ENCODE measurements around the gene NAPG. TPM values are rescaled to one million over a fixed set of nuclear protein-coding genes. Genes with fewer than 3 reads are reported as not detected.

Gene NAPG
- total and polyA plus RNA-seq, 2 donors (not counting 3 experiments of a cell fraction or from before 2014, with no cell fraction given) = 10.8 to 34.1 TPM

- CTCF ChIA-PET = interaction anchor here (0.6 to 1.1 kb wide), 3 partner anchors 10 to 344 kb away, joined by 4 read pairs; no protein-coding TSS in a partner anchor
- TF ChIP-seq GATA2 (IDR thresholded peaks at IDR 0.05; ENCODE audit: insufficient read depth, insufficient read length, low read depth, low read length) = no peak
- no peak for TF ChIP-seq JUN (IDR thresholded peaks at IDR 0.05; ENCODE audit: borderline replicate concordance, insufficient read depth, insufficient read length, low read depth)
- no peak for TF ChIP-seq EZH2 (IDR thresholded peaks at IDR 0.05; ENCODE audit: borderline replicate concordance, low read depth, low read length, severe bottlenecking)
- no TSS peak for BruUV-seq (replicated peaks)
Observed at GRCh38 chr18:10482363-10482984, 43.4 kb upstream of the NAPG start.

DNA sequence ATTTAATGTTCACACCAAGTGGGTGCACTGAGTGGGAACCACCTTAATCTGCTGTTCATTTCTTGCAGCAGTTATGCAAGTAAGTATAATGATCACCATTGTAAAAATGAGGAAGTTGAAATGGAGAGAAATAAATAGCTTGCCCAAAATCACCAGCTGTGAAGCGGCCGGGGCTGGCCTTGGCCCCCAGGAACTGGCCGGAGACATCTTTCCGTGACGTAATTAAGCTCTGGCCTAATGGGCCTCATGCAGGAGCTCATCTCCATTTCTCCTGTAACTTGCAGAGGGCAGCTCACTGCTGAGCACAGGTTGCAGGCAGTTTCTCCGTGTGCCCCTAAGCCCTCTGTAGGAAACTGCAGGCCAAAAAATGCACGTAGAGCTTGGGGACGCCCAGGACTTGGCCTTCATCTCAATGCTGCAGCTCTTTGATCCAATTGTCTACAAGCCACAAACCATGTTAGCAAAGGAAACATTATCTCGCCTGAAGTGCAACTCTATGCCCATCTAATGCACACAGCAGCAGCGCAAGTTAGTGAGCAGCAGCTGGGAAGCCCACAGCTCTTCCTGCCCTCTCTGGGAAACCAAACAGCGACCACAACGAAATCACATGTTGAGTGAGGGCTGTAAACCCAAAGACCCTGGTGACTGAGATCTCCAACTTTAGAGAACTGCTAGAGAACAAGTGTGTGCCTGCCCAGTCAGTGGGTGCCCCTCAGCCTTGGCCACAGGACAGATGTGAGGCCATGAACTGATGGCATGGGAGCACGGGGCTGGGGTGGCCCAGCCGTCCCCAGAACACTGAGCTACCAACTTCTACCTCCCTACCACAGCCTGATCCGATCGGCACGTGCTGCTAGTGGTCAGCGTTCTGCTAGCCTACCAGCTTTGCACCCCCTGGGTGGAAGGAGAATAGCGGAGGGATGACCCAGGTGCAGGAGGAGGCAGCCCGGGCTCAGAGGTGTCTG lies 42.6 kb upstream of the NAPG start:
- dilution Hi-C loops (cut with MboI; ENCODE audit: extremely low pct_ligation_motif_present, low sequenced_read_pairs) = no loop called here
- H3K27ac ChIP-seq (ENCODE audit: insufficient read depth, low read depth, low read length) = no peak overlapping the region
- H3K79me2 ChIP-seq (ENCODE audit: control insufficient read depth, insufficient read depth, low read length) = no peaks in the 10 kb centered on the region
- no peak overlapping the region for H3K4me3 ChIP-seq (replicated peaks in 1 of 3; ENCODE audit: insufficient read depth in 1 of 3, low read depth in 1 of 3, low read length in 3 of 3)
- ChIA-PET CTCF (interaction anchor here (1.0 to 1.3 kb wide), 3 partner anchors 9 to 36 kb away, joined by 3 to 4 read pairs (median 4); no protein-coding TSS in a partner anchor), POLR2A (no interaction called here)
- FAIRE-seq = no peak
- H3K36me3 ChIP-seq (ENCODE audit: control insufficient read depth in 2 of 2, extremely low read depth in 1 of 2, insufficient read depth in 2 of 2, low read length in 2 of 2) = no peaks in the 10 kb centered on the region
- BruUV-seq (replicated peaks) = no TSS peak
- H3K9me3 ChIP-seq (replicated peaks; ENCODE audit: control insufficient read depth, insufficient read depth, low read length) = no peaks in the 10 kb centered on the region
- no peaks in the 10 kb centered on the region for H4K20me1 ChIP-seq (replicated peaks; ENCODE audit: control insufficient read depth, extremely low read depth, insufficient read depth, low read length)
- no peak for DNase-seq (ENCODE audit: low read depth, low spot score)
- no peaks in the 10 kb centered on the region for H3K9me1 ChIP-seq (replicated peaks; ENCODE audit: control insufficient read depth, extremely low read depth, insufficient read depth, low read length)
- H3K4me1 ChIP-seq (ENCODE audit: control insufficient read depth, extremely low read depth, insufficient read depth, low read length) = no peaks in the 10 kb centered on the region
- H2AFZ ChIP-seq (ENCODE audit: low read depth, low read length) = no peak overlapping the region
- peaks cover 2% of the 10 kb centered on the region in 2 experiments for H3K27me3 ChIP-seq (ENCODE audit: control insufficient read depth in 2 of 2, insufficient read depth in 2 of 2, low read length in 2 of 2)
- no peak overlapping the region for H3K9ac ChIP-seq (replicated peaks; ENCODE audit: extremely low read depth, insufficient read depth, low read length)
- no peak overlapping the region for H3K4me2 ChIP-seq (ENCODE audit: insufficient read depth, low read length)
- intact Hi-C loops (cut with micrococcal nuclease) = no loop called here
- TF ChIP-seq CTCF (IDR thresholded peaks at IDR 0.05; ENCODE audit: extremely low read depth in 1 of 2, insufficient read depth in 1 of 2, low read depth in 1 of 2, low read length in 2 of 2) (no peak), FOS (IDR thresholded peaks at IDR 0.05; ENCODE audit: borderline replicate concordance, insufficient read depth, low read length) (no peak), POLR2AphosphoS5 (IDR thresholded peaks at IDR 0.05; ENCODE audit: insufficient read depth, low read depth, low read length) (no peak), POLR2A (IDR thresholded peaks at IDR 0.05; ENCODE audit: low read depth, low read length) (no peak), MYC (IDR thresholded peaks at IDR 0.05; ENCODE audit: low read depth, low read length) (no peak), EZH2 (IDR thresholded peaks at IDR 0.05; ENCODE audit: borderline replicate concordance, low read depth, low read length, severe bottlenecking) (no peak), GATA2 (IDR thresholded peaks at IDR 0.05; ENCODE audit: insufficient read depth, insufficient read length, low read depth, low read length) (no peak), JUN (IDR thresholded peaks at IDR 0.05; ENCODE audit: borderline replicate concordance, insufficient read depth, insufficient read length, low read depth) (no peak)
- TF ChIP-seq, protein P1, sequence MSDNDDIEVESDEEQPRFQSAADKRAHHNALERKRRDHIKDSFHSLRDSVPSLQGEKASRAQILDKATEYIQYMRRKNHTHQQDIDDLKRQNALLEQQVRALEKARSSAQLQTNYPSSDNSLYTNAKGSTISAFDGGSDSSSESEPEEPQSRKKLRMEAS (IDR thresholded peaks at IDR 0.05; ENCODE audit: insufficient read depth, insufficient read length) = no peak

More at GRCh38 chr18:10482363-10482984, 43.4 kb upstream of the NAPG start:
- Histone ChIP-seq H3K4me1 (ENCODE audit: control insufficient read depth, extremely low read depth, insufficient read depth, low read length) (no peaks in the 10 kb centered on the region), H3K36me3 (ENCODE audit: control insufficient read depth in 2 of 2, extremely low read depth in 1 of 2, insufficient read depth in 2 of 2, low read length in 2 of 2) (no peaks in the 10 kb centered on the region), H3K4me3 (replicated peaks in 1 of 3; ENCODE audit: insufficient read depth in 1 of 3, low read depth in 1 of 3, low read length in 3 of 3) (no peak overlapping the region), H3K9ac (replicated peaks; ENCODE audit: extremely low read depth, insufficient read depth, low read length) (no peak overlapping the region), H2AFZ (ENCODE audit: low read depth, low read length) (no peak overlapping the region), H4K20me1 (replicated peaks; ENCODE audit: control insufficient read depth, extremely low read depth, insufficient read depth, low read length) (no peaks in the 10 kb centered on the region), H3K9me3 (replicated peaks; ENCODE audit: control insufficient read depth, insufficient read depth, low read length) (no peaks in the 10 kb centered on the region), H3K79me2 (ENCODE audit: control insufficient read depth, insufficient read depth, low read length) (no peaks in the 10 kb centered on the region), H3K27ac (ENCODE audit: insufficient read depth, low read depth, low read length) (no peak overlapping the region), H3K27me3 (ENCODE audit: control insufficient read depth in 2 of 2, insufficient read depth in 2 of 2, low read length in 2 of 2) (peaks cover 2% of the 10 kb centered on the region in 2 experiments), H3K4me2 (ENCODE audit: insufficient read depth, low read length) (no peak overlapping the region), H3K9me1 (replicated peaks; ENCODE audit: control insufficient read depth, extremely low read depth, insufficient read depth, low read length) (no peaks in the 10 kb centered on the region)
- DNase-seq (ENCODE audit: low read depth, low spot score) = no peak
- dilution Hi-C loops (cut with MboI; ENCODE audit: extremely low pct_ligation_motif_present, low sequenced_read_pairs) (no loop called here), intact Hi-C loops (cut with micrococcal nuclease) (no loop called here)
- POLR2A ChIA-PET = no interaction called here
- no peak for FAIRE-seq
